ENCODE data around the gene MEIS1.
A peak's percentile ranks its signal among the peaks of the same experiment; 100 is the strongest.
"Not testable (repeated sequence)": the region's sequence is repeated elsewhere in the genome, so short reads cannot be mapped to it uniquely, and the experiment has no call there.

MEIS1 gene

DNA sequence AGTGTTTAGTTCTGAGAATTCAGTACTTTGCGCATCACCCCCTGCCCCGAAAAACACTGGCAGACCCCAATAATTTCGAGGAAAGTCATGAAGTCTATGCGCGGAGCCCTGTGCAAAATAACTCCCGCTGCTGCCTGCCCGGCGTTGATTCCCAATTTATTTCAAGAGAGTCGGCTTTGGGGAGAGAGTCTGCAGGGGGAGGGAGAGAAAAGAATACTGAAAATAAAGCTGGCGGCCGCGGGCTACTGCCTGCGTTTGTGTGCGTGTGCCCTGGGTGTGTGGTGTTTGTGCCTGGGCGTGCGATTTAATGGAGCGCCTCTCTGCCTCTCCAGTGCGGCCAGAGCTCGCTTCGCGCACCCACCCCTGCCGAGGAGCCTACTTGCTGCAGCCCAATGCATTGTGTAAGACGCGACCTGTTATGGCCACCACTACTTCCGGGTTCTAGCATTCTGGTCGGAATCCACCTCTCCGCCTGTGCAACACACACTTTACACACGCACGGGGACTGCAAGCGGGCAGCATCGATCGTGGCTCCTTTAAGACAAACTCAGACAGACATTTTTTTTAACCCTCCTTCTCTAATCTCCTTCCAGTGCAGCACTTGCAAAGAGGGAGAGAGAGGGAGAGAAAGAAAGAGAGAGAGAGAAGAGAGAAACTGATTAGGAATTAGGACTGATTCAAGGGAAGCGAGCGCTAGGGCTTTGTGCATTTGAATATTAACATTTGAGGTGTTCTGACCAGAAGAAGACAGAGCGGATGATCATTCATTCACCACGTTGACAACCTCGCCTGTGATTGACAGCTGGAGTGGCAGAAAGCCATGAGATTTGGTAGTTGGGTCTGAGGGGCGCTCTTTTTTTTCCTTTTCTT is at the start of gene MEIS1:
TSS of gene MEIS1 (plus strand) at position 447 of the 870 bp plus-strand sequence. CDS start 732 bp downstream, outside the sequence.
- no peaks in the 10 kb centered on the region for H3K36me3 ChIP-seq (ENCODE audit: control insufficient read depth, insufficient read depth, low read length)
- no peaks in the 10 kb centered on the region; the same call in 1 of the 2 replicates for H3K27me3 ChIP-seq (replicated peaks; ENCODE audit: control insufficient read depth, insufficient read depth, low read length)
- TF ChIP-seq, protein P1, sequence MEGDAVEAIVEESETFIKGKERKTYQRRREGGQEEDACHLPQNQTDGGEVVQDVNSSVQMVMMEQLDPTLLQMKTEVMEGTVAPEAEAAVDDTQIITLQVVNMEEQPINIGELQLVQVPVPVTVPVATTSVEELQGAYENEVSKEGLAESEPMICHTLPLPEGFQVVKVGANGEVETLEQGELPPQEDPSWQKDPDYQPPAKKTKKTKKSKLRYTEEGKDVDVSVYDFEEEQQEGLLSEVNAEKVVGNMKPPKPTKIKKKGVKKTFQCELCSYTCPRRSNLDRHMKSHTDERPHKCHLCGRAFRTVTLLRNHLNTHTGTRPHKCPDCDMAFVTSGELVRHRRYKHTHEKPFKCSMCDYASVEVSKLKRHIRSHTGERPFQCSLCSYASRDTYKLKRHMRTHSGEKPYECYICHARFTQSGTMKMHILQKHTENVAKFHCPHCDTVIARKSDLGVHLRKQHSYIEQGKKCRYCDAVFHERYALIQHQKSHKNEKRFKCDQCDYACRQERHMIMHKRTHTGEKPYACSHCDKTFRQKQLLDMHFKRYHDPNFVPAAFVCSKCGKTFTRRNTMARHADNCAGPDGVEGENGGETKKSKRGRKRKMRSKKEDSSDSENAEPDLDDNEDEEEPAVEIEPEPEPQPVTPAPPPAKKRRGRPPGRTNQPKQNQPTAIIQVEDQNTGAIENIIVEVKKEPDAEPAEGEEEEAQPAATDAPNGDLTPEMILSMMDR (IDR thresholded peaks at IDR 0.05; ENCODE audit: insufficient read depth, low read length, poor library complexity, severe bottlenecking): no peak
- H3K4me3 ChIP-seq (replicated peaks; ENCODE audit: low read depth, low read length): peak within 1 kb of the TSS; percentile 55
- DNase-seq (ENCODE audit: extremely low read depth, insufficient read length): peak; percentile 64

DNA sequence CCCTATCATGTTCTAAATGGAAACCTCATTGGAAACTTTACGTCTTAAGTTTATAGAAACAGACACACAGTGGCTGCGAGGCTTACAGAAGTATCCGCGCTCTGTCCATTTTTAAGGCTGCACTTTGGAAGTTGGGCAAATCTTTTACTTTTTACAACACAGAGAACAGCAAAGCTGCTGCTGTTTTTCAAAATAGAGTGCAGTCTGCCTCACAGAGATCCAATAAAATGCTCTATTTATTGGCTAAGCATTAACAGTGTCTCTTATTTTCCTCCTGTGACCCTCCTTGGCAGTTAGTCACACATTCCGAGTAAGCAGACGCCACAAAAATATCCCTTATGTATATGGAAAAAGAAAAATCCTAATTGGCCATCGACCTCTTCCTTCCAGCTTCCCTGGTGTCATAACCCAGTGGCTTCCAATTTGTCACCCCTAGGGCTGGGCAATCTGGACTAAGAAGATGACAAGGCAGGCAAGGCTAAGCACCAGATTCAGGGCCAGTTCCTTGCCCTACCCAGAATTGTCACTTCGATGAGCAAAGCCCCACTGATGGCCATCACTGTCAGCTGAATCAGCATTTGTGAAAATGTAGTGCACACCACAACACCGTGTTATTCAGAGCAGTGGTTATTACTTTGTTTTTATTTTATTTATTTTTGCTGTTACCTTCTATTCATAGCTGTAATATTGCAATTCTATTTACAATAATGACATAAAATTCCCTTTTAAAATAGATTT is 47.7 kb upstream of the MEIS1 start:
- TF ChIP-seq, protein P1 (IDR thresholded peaks at IDR 0.05; ENCODE audit: insufficient read depth, low read length, poor library complexity, severe bottlenecking): no peak
- no peak for DNase-seq (ENCODE audit: extremely low read depth, insufficient read length)
- Histone ChIP-seq H3K4me3 (replicated peaks; ENCODE audit: low read depth, low read length) (no peak overlapping the region), H3K36me3 (ENCODE audit: control insufficient read depth, insufficient read depth, low read length) (no peaks in the 10 kb centered on the region), H3K27me3 (replicated peaks; ENCODE audit: control insufficient read depth, insufficient read depth, low read length) (no peaks in the 10 kb centered on the region)

DNA sequence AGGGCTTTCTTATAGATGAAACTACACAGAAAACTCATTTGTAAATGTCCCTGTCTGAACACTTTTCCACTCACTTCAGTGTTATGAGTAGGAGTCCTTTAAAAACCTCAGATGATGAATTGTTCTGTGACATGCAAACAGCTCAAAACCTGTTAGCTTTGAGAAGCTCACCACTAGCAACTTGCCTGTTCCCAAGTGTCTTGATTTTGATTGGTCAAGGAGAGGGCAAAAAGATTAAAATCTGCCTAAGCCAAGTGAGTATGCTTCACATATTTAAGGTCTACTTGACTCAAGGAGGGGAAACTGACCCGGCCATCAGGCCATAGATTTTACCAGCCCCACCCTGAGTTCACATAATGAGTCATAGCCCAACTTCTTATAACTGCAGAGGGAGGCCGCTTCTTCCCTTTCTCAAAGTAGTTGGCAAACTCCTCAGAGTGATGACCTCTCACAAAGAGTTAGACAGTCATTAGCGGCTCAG is 45.2 kb upstream of the MEIS1 start:
- no peak overlapping the region for H3K4me3 ChIP-seq (replicated peaks; ENCODE audit: low read depth, low read length)
- TF ChIP-seq, protein P1 (IDR thresholded peaks at IDR 0.05; ENCODE audit: insufficient read depth, low read length, poor library complexity, severe bottlenecking): no peak
- H3K27me3 ChIP-seq (replicated peaks; ENCODE audit: control insufficient read depth, insufficient read depth, low read length): no peaks in the 10 kb centered on the region
- no peak for DNase-seq (ENCODE audit: extremely low read depth, insufficient read length)
- no peaks in the 10 kb centered on the region for H3K36me3 ChIP-seq (ENCODE audit: control insufficient read depth, insufficient read depth, low read length)

DNA sequence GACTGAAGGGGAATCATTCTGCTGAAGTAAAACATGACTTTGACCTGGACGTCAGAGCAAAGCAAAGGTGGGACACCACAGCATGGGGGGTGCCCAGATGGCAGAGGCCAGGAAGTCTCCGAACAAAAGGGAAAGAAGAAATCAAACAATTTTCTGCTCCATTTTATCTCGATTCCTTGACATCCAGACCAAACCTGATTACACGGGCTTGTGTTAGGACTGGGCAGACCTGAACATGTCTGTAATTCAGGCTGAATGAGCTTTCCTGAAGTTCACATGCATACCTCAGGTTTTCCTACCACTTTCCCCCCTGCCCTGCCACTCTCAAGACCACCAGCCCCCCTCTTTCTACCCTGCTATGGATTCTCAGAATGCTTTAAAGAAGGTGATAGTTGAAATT is 44.8 kb upstream of the MEIS1 start:
- Histone ChIP-seq H3K4me3 (replicated peaks; ENCODE audit: low read depth, low read length) (no peak overlapping the region), H3K27me3 (replicated peaks; ENCODE audit: control insufficient read depth, insufficient read depth, low read length) (no peaks in the 10 kb centered on the region), H3K36me3 (ENCODE audit: control insufficient read depth, insufficient read depth, low read length) (no peaks in the 10 kb centered on the region)
- TF ChIP-seq, protein P1 (IDR thresholded peaks at IDR 0.05; ENCODE audit: insufficient read depth, low read length, poor library complexity, severe bottlenecking): no peak
- DNase-seq (ENCODE audit: extremely low read depth, insufficient read length): no peak

DNA sequence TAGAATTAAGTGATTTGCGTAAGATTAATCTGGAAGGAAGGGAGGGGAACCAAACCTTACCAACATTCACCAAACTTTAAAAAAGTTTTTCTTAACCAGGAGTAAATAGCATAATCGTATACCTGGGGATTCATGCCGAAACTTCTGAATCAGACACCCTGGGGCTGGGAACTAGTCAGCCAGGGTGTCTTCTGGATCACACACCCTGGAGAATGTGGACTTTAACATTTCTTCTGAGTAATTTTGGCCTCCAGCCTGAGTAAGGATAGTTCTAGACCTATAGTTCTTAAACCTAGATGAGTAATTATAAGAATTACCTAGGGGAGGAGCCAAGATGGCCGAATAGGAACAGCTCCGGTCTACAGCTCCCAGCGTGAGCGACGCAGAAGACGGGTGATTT is 44.1 kb upstream of the MEIS1 start:
- TF ChIP-seq, protein P1 (IDR thresholded peaks at IDR 0.05; ENCODE audit: insufficient read depth, low read length, poor library complexity, severe bottlenecking): no peak
- no peaks in the 10 kb centered on the region for H3K36me3 ChIP-seq (ENCODE audit: control insufficient read depth, insufficient read depth, low read length)
- H3K27me3 ChIP-seq (replicated peaks; ENCODE audit: control insufficient read depth, insufficient read depth, low read length): no peaks in the 10 kb centered on the region
- no peak for DNase-seq (ENCODE audit: extremely low read depth, insufficient read length)
- H3K4me3 ChIP-seq (replicated peaks; ENCODE audit: low read depth, low read length): no peak overlapping the region

DNA sequence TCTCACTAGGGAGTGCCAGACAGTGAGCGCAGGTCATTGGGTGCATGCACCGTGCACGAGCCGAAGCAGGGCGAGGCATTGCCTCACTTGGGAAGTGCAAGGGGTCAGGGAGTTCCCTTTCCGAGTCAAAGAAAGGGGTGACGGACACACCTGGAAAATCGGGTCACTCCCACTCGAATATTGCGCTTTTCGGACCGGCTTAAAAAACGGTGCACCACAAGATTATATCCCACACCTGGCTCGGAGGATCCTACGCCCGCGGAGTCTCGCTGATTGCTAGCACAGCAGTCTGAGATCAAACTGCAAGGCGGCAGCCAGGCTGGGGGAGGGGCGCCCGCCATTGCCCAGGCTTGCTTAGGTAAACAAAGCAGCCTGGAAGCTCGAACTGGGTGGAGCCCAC is 43.7 kb upstream of the MEIS1 start:
- not testable (repeated sequence) for H3K4me3 ChIP-seq (replicated peaks; ENCODE audit: low read depth, low read length); H3K27me3 ChIP-seq (replicated peaks; ENCODE audit: control insufficient read depth, insufficient read depth, low read length); DNase-seq (ENCODE audit: extremely low read depth, insufficient read length); H3K36me3 ChIP-seq (ENCODE audit: control insufficient read depth, insufficient read depth, low read length)

Data from GM06990 (cell line).